Medulla oblongata (tissue), 1 donor: ENCODE measurements around the gene WNT3.
A peak's percentile ranks its signal among the peaks of the same experiment; 100 is the strongest.
"Not testable (repeated sequence)": the region's sequence is repeated elsewhere in the genome, so short reads cannot be mapped to it uniquely, and the experiment has no call there.

Experiments
- DNase-seq: peaks from one replicate; pipeline ENCODE4 v3.0.0-alpha.2; 2015; ENCODE audit errors: extremely low spot score

Gene WNT3

DNA sequence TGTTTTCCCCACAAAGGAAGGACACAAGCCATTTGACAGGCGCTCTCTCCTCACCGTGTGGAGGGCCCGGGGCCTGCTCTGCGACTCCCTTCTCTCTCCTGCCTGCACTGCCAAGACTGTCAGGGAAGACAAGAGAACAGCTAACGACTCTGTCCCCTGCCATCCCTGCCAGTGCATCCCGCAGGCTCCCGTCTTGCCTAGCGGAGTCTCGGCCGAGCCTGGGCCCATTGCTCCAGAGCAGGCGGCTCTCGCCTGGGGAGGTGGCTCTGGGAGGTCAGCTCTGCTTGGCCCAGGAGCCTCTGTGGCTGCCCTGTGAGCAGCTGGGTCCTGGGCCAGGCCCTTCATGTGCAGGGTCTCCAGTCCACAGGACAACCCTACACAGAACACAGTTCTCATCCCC, 53.0 kb downstream of the WNT3 start:
- peak; percentile 32 for DNase-seq

GRCh38 chr17:46764709-46765401, 53.6 kb downstream of the WNT3 start:
- peak; percentile 12 for DNase-seq

DNA sequence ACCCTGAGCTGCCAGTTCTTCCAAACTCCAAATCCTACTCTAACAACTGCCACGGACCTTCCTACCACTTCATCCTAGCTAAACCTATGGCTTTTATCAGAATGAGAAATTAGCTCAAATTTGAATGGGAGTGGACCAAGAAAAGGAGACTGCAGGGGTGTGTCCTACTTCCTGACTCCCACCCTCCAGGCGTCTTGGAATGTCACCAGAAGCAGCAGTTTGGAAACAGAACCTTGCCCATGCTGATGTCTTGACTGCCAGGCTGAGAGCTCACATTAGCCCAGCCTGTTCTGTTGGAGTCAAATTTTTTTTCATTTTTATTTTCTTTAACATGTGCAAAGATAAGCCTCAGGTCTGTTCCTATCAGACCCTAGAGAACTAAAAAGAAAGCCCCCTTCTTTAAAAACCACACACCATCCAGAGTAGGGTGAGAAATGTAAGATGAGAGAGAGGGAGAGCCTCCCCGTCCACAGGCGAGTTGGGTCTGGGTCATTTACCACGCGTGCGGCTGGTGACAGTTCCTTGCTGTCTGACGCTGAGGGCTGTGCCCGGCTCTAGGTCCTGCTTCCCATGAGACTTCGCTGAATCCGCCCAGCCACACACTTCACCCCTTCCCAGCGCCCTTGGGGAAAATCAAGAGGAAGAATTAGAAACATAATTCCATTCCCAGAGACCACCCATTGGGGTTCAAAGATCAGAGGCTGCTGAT, 54.3 kb downstream of the WNT3 start:
- DNase-seq, result no peak

- DNase-seq, result no peak
These were observed 55.1 kb downstream of the WNT3 start for GRCh38 chr17:46763416-46763815.

GRCh38 chr17:46759141-46759540, 59.4 kb downstream of the WNT3 start:
- no peak for DNase-seq

- no peak for DNase-seq
These were observed 59.9 kb downstream of the WNT3 start for GRCh38 chr17:46758614-46759013.

DNA sequence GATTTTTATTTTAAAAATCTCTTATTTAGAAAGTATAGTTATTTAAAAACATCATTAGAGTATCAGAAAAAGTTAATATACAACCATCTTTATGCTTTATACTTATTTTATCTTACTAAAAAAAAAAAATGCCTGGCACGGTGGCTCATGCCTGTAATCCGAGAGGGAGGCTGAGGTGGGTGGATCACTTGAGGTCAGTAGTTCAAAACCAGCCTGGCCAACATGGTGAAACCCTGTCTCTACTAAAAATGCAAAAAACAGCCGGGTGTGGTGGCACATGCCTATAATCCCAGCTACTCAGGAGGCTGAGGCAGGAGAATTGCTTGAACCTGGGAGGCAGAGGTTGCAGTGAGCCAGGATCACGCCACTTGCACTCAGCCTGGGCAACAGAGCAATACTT, 60.9 kb downstream of the WNT3 start:
- DNase-seq, result not testable (repeated sequence)

- no peak for DNase-seq
These were observed 61.6 kb downstream of the WNT3 start for GRCh38 chr17:46756861-46757260.

DNA sequence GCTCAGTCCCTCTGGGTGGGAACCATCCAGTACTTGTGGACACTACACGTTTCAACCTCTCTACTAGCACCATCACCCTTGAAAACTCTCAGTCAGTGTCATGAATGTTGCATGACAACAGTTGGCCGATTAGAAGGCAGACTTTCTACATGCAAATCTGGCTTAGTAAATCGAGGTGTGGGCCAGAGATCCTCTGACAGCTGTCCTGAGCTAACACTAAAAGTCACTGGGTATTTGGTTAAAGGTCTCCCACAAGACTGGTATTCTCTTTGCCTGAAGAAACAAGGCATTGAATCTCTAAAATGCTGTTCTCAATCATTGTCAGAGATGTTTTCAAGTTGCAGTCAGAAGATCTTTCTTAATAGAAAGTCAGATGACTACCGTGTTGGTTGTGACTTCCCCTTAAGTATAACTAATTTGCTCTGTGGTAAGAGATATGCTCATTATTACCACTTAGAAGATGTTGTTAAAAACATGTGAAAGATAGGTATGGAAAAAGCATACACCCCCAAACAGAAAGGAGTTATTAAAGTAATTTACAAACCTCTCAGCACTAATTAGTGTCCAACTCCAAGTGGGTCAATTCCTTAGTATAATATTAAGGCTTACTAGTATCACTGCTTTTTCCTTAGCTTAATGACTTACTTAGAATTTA, 62.3 kb downstream of the WNT3 start:
- DNase-seq, result no peak

DNA sequence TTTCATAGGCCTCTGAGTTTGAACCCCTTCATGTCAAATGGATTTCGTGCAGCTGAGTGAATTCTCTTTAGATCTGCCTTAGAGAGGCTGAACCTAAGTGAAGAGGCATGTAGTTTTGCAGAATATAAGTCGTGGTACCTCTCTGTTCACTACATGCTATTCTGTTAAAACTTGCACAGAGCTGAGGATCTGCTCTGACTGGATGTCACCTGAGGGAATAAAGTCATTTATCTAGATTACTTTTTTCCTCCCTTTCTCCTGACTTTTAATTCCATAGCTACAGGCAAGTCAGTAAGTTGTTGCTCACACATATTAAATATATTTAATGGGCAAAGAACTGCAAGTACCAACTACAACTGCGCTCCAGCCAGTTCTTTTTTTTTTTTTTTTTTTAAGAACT, 64.7 kb downstream of the WNT3 start:
- no peak for DNase-seq

- DNase-seq, result no peak
These were observed 67.1 kb downstream of the WNT3 start for GRCh38 chr17:46751425-46751824.

DNA sequence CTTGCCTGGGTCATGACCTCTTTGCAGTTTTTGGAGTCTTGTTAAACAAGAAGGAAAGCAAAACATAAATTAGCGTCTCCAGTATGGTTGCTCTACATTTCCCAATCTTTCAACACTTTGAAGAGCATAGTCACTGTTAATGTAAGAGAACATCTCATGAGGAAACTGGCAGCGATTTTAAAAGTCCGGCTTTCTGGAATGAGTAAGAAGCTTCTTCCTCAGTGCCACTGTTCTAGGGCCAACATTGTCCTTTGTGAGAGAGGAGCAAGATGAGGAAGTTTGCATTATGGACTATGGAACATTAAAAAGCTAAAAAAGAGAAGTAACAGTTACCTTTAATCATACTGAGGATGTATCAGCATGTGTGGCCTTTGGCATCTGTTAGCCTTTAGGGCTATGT, 73.1 kb downstream of the WNT3 start:
- DNase-seq, result no peak

- no peak for DNase-seq
These were observed 74.1 kb downstream of the WNT3 start for GRCh38 chr17:46744441-46744840.

GRCh38 chr17:46742565-46743270, 75.8 kb downstream of the WNT3 start:
- no peak for DNase-seq

DNA sequence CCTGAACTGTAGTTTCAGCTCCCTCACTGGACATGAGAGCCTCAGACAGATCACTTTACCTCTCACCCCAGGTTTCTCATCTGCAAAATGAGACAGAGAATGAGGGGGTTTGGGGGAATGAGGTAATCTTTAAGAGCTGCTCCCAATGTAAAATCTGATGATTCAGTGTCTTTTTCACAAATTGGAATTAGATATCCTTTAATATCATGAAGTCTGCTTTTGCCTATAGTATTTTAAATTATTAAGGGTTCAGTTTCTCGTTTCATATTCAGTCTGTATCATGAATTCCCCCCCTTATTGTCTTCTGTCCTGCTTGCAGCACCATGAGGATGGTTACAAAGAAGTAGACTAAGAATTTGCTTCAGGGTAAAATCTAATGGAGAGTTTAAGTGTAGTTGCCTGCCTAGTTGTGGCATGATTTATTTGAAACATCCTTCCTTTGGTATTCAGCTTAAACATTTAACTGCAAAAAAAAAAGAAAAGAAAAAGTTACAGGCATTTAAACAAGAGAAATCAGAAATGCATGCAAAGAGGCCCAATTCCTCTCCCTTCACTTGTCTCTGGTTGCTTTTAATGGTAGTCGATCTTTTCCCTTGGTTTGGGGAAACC, 77.3 kb downstream of the WNT3 start:
- DNase-seq, result no peak

- DNase-seq, result no peak
These were observed 78.5 kb downstream of the WNT3 start for GRCh38 chr17:46739982-46740381.

- no peak for DNase-seq
These were observed 79.9 kb downstream of the WNT3 start for GRCh38 chr17:46738544-46738943.

DNA sequence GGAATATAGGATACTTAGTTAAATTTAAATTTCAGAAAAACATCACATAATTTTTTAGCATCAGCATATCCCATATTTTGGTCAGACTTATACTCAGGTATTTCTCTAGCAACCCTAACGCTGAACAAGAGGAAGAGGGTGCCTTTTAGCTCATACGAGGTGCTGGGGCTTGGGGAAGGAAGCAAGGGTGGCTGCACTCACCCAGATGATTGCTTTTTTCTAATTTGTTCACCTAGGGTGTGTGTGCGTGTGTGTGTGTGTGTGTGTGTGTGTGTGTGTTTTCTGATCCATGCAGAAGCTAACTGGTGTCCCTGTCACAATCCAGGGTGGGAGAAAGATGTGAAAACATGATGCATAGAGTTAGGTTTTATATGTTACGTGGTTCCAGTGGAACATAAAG, 81.2 kb downstream of the WNT3 start:
- DNase-seq, result no peak

GRCh38 chr17:46736100-46736499, 82.4 kb downstream of the WNT3 start:
- no peak for DNase-seq

GRCh38 chr17:46733837-46734475, 84.5 kb downstream of the WNT3 start:
- DNase-seq, result no peak

DNA sequence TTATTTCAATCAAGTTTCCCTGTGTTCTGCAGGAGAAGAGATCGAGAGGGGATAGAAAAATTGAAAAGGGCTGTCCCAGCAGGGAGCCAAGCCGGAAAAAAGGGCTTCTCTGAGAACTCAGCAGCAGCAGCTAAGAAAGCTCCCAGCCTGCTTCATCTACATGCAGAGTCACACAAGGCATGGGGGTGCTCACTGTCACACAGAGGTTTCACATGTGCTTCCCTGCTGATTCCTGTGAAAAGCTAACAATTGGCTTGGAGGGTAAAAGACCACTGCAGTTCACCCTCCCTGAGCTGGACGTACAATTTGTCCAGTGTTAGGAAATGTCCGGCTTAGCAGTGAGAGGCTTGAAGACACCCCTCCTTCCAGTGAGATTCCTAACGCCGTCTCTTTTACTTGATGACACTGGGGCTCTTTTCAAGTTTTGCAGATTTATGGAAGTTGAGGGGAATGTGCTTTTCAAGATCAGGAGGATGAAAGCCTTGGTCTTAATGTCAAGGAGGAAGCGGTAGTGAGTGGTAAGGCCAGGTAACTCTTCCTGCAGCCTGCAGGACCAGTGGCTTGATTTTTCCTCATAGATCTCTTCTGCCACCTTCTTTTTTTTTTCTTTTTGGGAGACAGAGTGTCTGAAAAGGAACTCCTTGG, 85.6 kb downstream of the WNT3 start:
- DNase-seq, result peak; percentile 23
